Spleen (tissue), 7 donors: ENCODE data around the gene CAPZA3.

Experiments used
- POLR2AphosphoS5 ChIP-seq, 3 donors: sonication (generic); formaldehyde crosslinking; IDR thresholded peaks; one replicate each; pipeline ENCODE4 v1.5.1; 2017; ENCODE audit warnings: antibody characterized with exemption in 3 of 3
- TF ChIP-seq, protein P1 (sequence below), 11 experiments: fragments of 200-600 bp in 7 of 11; fragments of 450-650 bp in 4 of 11; sonication (generic) in 4 of 11; IDR thresholded peaks in 8 of 11; conservative IDR thresholded peaks in 3 of 11; 1 replicate in 7 of 11; 2 replicates in 4 of 11; pipeline versions ENCODE4 v1.4.0 to v1.8.0; 2016 to 2021; ENCODE audit warnings: antibody characterized with exemption in 11 of 11, inconsistent platforms in 4 of 11, mild to moderate bottlenecking in 1 of 11
- donor health status: DM: no; HTN: no; CAD: no; lungs with moderate emphysema.
- donor health status: DM: no; HTN: no; CAD: no.
- donor health status: DM: no; HTN: no; CAD: no.

- TF ChIP-seq, protein P1, sequence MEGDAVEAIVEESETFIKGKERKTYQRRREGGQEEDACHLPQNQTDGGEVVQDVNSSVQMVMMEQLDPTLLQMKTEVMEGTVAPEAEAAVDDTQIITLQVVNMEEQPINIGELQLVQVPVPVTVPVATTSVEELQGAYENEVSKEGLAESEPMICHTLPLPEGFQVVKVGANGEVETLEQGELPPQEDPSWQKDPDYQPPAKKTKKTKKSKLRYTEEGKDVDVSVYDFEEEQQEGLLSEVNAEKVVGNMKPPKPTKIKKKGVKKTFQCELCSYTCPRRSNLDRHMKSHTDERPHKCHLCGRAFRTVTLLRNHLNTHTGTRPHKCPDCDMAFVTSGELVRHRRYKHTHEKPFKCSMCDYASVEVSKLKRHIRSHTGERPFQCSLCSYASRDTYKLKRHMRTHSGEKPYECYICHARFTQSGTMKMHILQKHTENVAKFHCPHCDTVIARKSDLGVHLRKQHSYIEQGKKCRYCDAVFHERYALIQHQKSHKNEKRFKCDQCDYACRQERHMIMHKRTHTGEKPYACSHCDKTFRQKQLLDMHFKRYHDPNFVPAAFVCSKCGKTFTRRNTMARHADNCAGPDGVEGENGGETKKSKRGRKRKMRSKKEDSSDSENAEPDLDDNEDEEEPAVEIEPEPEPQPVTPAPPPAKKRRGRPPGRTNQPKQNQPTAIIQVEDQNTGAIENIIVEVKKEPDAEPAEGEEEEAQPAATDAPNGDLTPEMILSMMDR (IDR thresholded peaks at IDR 0.05 in 8 of 11, conservative IDR thresholded peaks at IDR 0.05 in 3 of 11) = no peak
- no peak for TF ChIP-seq POLR2AphosphoS5 (IDR thresholded peaks at IDR 0.05)
Observed at GRCh38 chr12:18720690-18721089, 17.2 kb upstream of the CAPZA3 start.
